HG03354 (cell line): ENCODE measurements around the gene NKD1.

Experiments
- ATAC-seq: cut with Tn5 transposase; IDR thresholded peaks from one replicate; pipeline ENCODE4 v1.9.1; 2021; ENCODE audit warnings: mild to moderate bottlenecking; ENCODE audit not compliant: unreplicated experiment, poor library complexity, severe bottlenecking

The NKD1 gene

DNA sequence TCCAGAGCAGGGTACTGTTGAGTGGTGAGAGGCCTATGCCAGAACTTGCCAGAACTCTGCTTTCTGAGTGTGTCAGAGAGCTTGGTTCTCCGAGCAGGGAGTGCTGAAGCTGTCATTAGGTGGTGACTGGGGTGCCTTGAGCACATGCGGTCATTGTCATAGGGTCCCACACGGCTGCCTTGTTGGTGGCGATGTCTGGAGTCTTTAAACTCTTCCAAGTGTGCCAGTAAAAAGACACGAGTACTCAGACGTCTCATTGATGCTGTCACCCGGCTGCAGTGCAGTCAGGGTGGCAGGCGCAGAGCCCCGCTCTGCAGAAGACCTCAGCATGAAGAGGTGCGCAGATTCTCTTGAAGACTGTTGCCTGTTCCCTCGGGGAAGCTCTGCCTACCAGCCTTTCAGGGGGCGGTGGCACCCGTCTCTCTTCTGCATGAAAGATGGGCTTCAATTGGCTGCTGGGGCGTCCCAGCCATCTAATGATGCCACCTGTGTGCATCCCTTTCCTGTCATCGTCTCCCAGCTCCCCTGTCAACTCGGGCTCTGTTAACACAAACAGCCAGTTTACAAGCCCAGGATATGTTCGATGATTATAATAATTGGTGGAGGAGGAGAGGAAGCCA, 58.3 kb downstream of the NKD1 start:
- ATAC-seq, result no peak

- ATAC-seq, result no peak
Observed at GRCh38 chr16:50607051-50607431, 58.8 kb downstream of the NKD1 start.

GRCh38 chr16:50607447-50607846, 59.3 kb downstream of the NKD1 start:
- ATAC-seq, result no peak

- ATAC-seq, result no peak
Observed at GRCh38 chr16:50607970-50608557, 59.9 kb downstream of the NKD1 start.

DNA sequence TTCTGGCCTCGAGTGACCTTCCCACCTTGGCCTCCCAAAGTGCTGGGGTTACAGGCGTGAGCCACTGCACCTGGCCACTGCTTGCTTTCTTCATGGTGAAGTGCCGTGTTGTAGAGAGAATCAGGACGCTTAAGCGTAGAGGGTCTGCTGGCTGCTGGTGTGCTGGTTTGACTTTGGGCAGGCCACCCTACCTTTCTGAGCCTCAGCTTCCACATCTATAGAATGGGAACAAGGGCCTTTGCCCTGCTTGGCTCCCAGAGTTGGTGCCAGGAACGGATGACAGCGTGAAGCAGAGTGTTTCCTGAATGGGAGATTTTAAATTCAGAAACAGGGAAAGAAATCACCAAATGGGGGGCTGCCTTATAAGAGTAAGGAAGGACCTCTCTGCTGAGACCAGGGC, 60.9 kb downstream of the NKD1 start:
- ATAC-seq, result no peak

DNA sequence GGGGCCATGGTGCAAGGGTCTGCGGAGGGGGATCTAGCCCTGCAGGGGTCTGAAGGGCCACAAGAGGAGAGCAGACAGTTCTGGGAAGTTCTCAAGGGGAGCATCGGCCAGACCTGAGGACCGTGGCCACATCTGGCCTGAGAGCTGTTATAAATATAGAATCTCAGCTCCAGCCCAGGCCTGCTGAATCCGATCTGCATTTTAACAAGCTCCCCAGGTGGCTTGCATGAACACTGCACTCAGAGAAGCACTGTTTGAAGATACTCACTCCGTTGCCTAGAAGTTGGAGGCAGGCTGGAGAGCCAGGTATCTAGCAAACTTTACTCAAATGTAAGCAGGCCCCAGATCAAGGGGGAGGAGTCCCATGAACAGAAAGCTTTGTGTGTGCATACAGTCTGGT, 61.3 kb downstream of the NKD1 start:
- no peak for ATAC-seq

- ATAC-seq, result no peak
Observed at GRCh38 chr16:50610331-50611262, 62.4 kb downstream of the NKD1 start.

DNA sequence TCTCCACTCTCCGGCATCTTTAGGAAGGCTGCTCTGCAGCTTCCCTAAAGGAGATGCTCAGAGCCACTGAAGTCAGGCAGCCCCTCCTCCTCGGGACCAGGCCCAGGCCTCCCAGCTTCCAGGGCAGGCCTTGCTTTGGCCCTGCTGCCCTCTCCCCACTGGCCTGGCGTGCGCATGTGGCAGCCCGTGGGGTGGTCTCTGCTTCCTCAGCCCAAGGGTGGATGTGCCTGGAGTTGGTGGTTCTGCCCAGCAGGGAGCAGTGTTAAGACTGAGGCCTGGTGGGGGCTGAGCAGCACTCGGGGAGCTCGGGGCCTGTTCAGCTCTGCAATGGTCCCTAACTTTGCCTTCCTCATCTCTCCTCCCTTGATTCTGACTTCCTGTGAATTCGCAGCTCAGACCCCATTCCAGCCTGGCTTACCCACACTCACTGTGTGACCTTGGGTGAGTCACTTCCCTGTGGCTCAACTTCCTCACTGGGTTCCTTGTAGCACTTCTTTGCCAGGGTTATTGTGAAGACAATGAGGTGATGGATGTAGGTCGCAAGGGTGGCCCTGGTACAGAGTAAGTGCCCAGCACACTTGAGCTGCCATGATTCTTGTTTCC, 63.2 kb downstream of the NKD1 start:
- ATAC-seq, result no peak

- ATAC-seq, result no peak
Observed at GRCh38 chr16:50611995-50612848, 64.0 kb downstream of the NKD1 start.

GRCh38 chr16:50612849-50613198, 64.6 kb downstream of the NKD1 start:
- no peak for ATAC-seq

GRCh38 chr16:50613281-50613963, 65.2 kb downstream of the NKD1 start:
- ATAC-seq, result no peak

DNA sequence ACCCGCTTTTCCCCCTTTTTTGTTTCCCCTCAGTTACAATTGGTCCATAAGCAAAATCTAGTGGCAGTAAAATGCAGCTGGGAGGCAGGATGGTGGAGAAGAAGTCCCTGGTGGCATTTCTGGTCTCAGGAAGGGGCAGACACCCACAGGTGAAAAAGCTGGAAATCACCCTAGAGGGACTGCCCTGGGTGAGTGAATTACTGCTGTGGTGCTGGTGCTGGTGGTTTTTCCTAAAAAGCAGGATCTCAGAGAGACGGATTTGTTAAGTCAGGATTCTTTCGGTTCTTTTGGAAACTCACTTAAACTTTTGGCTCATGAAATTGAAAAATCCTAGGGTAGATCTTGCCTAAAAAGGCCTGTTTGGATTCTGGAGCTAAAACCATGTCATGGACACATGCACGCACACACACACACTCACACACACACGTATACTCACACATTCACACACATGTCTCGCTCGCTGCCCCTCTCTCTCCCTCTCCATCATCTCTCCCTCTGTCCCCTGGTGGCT, 65.8 kb downstream of the NKD1 start:
- no peak for ATAC-seq

GRCh38 chr16:50614955-50615724, 66.9 kb downstream of the NKD1 start:
- ATAC-seq, result no peak

DNA sequence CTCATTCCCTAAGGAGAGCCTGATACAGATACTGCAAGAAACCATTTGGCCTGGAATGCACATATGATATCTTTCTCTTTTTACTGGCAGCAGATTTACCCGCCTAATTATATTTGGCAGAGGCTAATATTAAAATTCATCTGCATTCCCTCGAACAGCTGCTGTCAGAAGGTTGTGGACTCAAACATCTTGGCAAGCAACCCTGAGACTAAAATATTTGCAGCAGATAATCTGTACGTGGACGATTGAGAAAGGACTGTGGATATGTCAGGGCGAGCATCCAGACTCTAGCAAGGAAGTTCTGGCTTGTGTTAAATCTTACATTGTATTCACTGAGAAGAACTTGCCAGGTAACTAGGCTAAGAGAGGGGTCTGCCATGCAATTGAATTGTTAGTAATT, 67.7 kb downstream of the NKD1 start:
- no peak for ATAC-seq

- no peak for ATAC-seq
Observed at GRCh38 chr16:50616386-50616785, 68.2 kb downstream of the NKD1 start.

DNA sequence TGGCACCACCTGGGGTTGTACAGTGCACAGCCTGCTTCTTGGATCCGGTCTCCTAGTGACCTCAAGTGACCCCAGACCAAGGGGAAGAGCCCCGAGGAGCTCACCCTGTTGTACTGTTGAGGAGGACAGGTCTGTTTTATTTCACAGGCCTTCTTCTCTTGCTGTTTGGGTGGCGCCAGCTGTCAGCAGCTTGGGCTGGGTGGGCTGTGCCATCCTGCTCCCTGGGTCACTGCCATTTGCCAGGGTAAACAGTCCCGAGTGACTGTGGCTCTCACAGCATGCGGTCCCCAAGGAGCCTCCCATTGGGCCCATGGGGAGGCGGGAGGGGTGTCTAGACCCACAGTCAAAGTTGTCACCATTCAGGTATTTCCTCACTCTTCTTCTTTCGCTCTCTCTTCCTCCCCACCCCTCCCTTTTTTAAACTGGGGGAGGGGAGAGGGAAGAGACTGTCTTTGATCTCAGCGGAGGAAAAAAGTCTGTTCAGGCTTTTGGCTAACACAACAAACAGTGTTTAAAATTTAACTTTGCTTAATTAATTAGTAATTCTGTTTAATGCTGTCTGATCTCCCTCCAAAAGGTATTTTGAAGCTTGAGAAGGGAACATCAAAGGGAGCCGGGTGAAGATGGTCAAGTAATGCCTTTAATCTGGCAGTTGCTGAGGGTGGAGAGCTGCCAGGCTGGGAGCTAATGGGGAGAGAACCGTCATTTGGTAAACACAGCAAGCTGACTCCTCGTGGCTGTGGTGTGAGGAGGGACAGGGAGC, 68.9 kb downstream of the NKD1 start:
- no peak for ATAC-seq

DNA sequence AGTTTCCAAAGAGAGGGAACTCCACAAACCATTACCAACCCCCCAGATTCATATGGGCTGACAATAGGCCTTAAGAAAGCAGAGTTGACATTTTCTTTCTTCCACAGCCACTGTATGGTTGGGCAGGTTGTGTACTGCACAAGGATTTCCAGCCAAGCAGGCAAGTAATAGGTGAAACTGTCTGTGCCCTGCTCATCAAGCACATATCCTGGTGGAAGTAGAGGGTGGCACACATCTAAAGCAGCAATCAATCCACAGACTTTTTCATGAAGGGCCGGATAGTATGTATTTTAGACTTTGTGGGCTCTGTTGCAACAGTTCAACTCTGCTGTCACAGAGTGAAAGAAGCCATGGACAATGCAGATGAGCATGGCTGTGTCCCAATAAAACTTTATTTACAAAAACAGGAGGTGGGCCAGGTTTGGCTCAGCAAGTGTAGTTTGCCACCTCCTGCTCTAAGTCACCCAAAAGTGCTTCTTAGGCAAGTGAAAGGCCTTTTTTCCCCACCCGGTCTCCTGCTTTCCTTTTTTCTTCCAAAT, 69.5 kb downstream of the NKD1 start:
- no peak for ATAC-seq
